IMR-90 (cell line): ENCODE measurements around the gene NAA11. TPM values are rescaled to one million over a fixed set of nuclear protein-coding genes. Genes with fewer than 3 reads are reported as not detected.

Experiments used
- ATAC-seq: fragments of 200-7000 bp; cut with Tn5 transposase; 2 replicates; pipeline ENCODE4 v1.9.1; 2020; ENCODE audit warnings: low read depth, mild to moderate bottlenecking, moderate library complexity
- BruUV-seq: library from RNA; stranded (reverse); fragments of 400-500 nt; replicated peaks from 2 replicates; lab custom pipeline; 2021; lab: Mats Ljungman, UMichigan
- CTCF ChIA-PET: fragments of 300-600 bp; formaldehyde crosslinking; extraction: SDS; loops from one replicate; lab custom pipeline; 2021; ENCODE audit warnings: antibody characterized with exemption; lab: Yijun Ruan, JAX
- POLR2A ChIA-PET: fragments of 300-600 bp; sonication (Branson Sonifier 250); formaldehyde crosslinking; loops from one replicate; lab custom pipeline; 2022; ENCODE audit warnings: antibody characterized with exemption; ENCODE audit not compliant: unreplicated experiment; lab: Charles Lee
- DNase-seq: peaks from one replicate; pipeline ENCODE4 v3.0.0; 2013
- H2AFZ ChIP-seq: replicated peaks from 2 replicates; pipeline ENCODE3; 2013; ENCODE audit warnings: low read length, mild to moderate bottlenecking; ENCODE audit not compliant: poor library complexity
- H2AK5ac ChIP-seq: 2 replicates; pipeline ENCODE4 v1.6.1; 2013; ENCODE audit warnings: low read depth, low read length, inconsistent platforms
- H2AK9ac ChIP-seq: replicated peaks from 2 replicates; pipeline ENCODE3; 2013; ENCODE audit warnings: mild to moderate bottlenecking, low read depth, low read length, moderate library complexity; ENCODE audit not compliant: poor library complexity
- H2BK120ac ChIP-seq: 2 replicates; pipeline ENCODE4 v1.6.1; 2013; ENCODE audit warnings: low read depth, low read length, inconsistent platforms
- H2BK15ac ChIP-seq: 3 replicates; pipeline ENCODE4 v1.6.1; 2013; ENCODE audit warnings: low read depth, low read length, inconsistent platforms
- H2BK20ac ChIP-seq: 2 replicates; pipeline ENCODE4 v1.6.1; 2013; ENCODE audit warnings: low read depth, mild to moderate bottlenecking, inconsistent platforms, low read length, moderate library complexity
- H2BK5ac ChIP-seq: 2 replicates; pipeline ENCODE4 v1.6.1; 2013; ENCODE audit warnings: mild to moderate bottlenecking, low read depth, low read length, inconsistent platforms; ENCODE audit not compliant: poor library complexity, severe bottlenecking
- H3K14ac ChIP-seq: replicated peaks from 2 replicates; pipeline ENCODE4 v1.6.1; 2013; ENCODE audit warnings: low read depth, low read length, inconsistent platforms
- H3K18ac ChIP-seq: 2 replicates; pipeline ENCODE4 v1.6.1; 2013; ENCODE audit warnings: low read depth, low read length, control low read depth
- H3K23ac ChIP-seq: 2 replicates; pipeline ENCODE4 v1.6.1; 2013; ENCODE audit warnings: low read depth, low read length, inconsistent platforms
- H3K27ac ChIP-seq: 2 replicates; pipeline ENCODE4 v1.5.1; 2013; ENCODE audit warnings: mild to moderate bottlenecking, control low read depth, low read length; ENCODE audit not compliant: insufficient read depth
- H3K27me3 ChIP-seq: 2 replicates; pipeline ENCODE4 v1.6.1; 2013; ENCODE audit warnings: low read length; ENCODE audit not compliant: control insufficient read depth, insufficient read depth
- H3K36me3 ChIP-seq: 2 replicates; pipeline ENCODE4 v1.6.1; 2013; ENCODE audit warnings: low read length, mixed read lengths; ENCODE audit not compliant: control insufficient read depth, insufficient read depth
- H3K4ac ChIP-seq: 2 replicates; pipeline ENCODE4 v1.6.1; 2013; ENCODE audit warnings: low read depth, low read length, inconsistent platforms
- H3K4me1 ChIP-seq: 2 replicates; pipeline ENCODE4 v1.6.1; 2013; ENCODE audit warnings: low read length, mixed read lengths; ENCODE audit not compliant: control insufficient read depth, insufficient read depth
- H3K4me2 ChIP-seq: 2 replicates; pipeline ENCODE4 v1.6.1; 2013; ENCODE audit warnings: low read depth, mild to moderate bottlenecking, control low read depth, low read length, moderate library complexity
- H3K4me3 ChIP-seq: 2 replicates; pipeline ENCODE4 v1.5.1; 2013; ENCODE audit warnings: low read depth, mild to moderate bottlenecking, control low read depth, low read length, moderate library complexity; ENCODE audit not compliant: insufficient read depth
- H3K56ac ChIP-seq: 2 replicates; pipeline ENCODE4 v1.6.1; 2013; ENCODE audit warnings: low read length, inconsistent platforms; ENCODE audit not compliant: insufficient read depth; ENCODE audit errors: extremely low read depth
- H3K79me1 ChIP-seq, 2 experiments: 2 replicates each; pipeline ENCODE4 v1.6.1; 2013; ENCODE audit warnings: low read length in 2 of 2, inconsistent platforms in 1 of 2, low read depth in 1 of 2
- H3K9ac ChIP-seq: 2 replicates; pipeline ENCODE4 v1.6.1; 2013; ENCODE audit warnings: low read depth, low read length, control low read depth
- H3K9me1 ChIP-seq: 2 replicates; pipeline ENCODE4 v1.6.1; 2013; ENCODE audit warnings: low read length, inconsistent platforms; ENCODE audit not compliant: insufficient read depth
- H3K9me3 ChIP-seq: 2 replicates; pipeline ENCODE4 v1.6.1; 2013; ENCODE audit warnings: low read length; ENCODE audit not compliant: control insufficient read depth, insufficient read depth
- H4K20me1 ChIP-seq: 2 replicates; pipeline ENCODE4 v1.6.1; 2013; ENCODE audit warnings: low read length, inconsistent platforms; ENCODE audit not compliant: insufficient read depth
- H4K5ac ChIP-seq: 2 replicates; pipeline ENCODE4 v1.6.1; 2013; ENCODE audit warnings: mild to moderate bottlenecking, low read depth, low read length, control low read depth
- H4K8ac ChIP-seq, 2 experiments: 2 replicates each; pipeline ENCODE4 v1.6.1; 2013; ENCODE audit warnings: low read depth in 2 of 2, low read length in 2 of 2, control low read depth in 1 of 2, inconsistent platforms in 1 of 2
- H4K91ac ChIP-seq: 2 replicates; pipeline ENCODE4 v1.6.1; 2013; ENCODE audit warnings: low read depth, low read length, inconsistent platforms; ENCODE audit not compliant: insufficient read depth
- BHLHE40 ChIP-seq: fragments of 150-350 bp; IDR thresholded peaks from 2 replicates; pipeline ENCODE4 v1.6.1; 2016; ENCODE audit warnings: mild to moderate bottlenecking, low read depth, low read length
- CEBPB ChIP-seq: IDR thresholded peaks from 2 replicates; pipeline ENCODE4 v1.6.1; 2012; ENCODE audit warnings: low read depth, low read length, improper control_type of control experiment
- CHD1 ChIP-seq: IDR thresholded peaks from 2 replicates; pipeline ENCODE4 v1.6.1; 2012; ENCODE audit warnings: low read depth, low read length, improper control_type of control experiment
- FOS ChIP-seq: fragments of 150-350 bp; IDR thresholded peaks from 2 replicates; pipeline ENCODE4 v1.6.1; 2016; ENCODE audit warnings: low read depth, low read length
- MAFK ChIP-seq: IDR thresholded peaks from 2 replicates; pipeline ENCODE4 v1.6.1; 2012; ENCODE audit warnings: low read depth, low read length, improper control_type of control experiment
- MAZ ChIP-seq: IDR thresholded peaks from 2 replicates; pipeline ENCODE4 v1.6.1; 2012; ENCODE audit warnings: low read depth, mild to moderate bottlenecking, low read length, improper control_type of control experiment, moderate library complexity, borderline replicate concordance
- MXI1 ChIP-seq: IDR thresholded peaks from 2 replicates; pipeline ENCODE4 v1.6.1; 2012; ENCODE audit warnings: low read depth, mild to moderate bottlenecking, low read length, moderate library complexity, borderline replicate concordance
- NFE2L2 ChIP-seq: fragments of 150-350 bp; IDR thresholded peaks from 2 replicates; pipeline ENCODE4 v1.6.1; 2016; ENCODE audit warnings: low read depth, mild to moderate bottlenecking, low read length
- POLR2A ChIP-seq: IDR thresholded peaks from 2 replicates; pipeline ENCODE4 v1.6.1; 2012; ENCODE audit warnings: mild to moderate bottlenecking, low read depth, low read length
- RAD21 ChIP-seq: IDR thresholded peaks from 2 replicates; pipeline ENCODE4 v1.6.1; 2012; ENCODE audit warnings: low read length, improper control_type of control experiment
- RCOR1 ChIP-seq: IDR thresholded peaks from 2 replicates; pipeline ENCODE4 v1.6.1; 2012; ENCODE audit warnings: mild to moderate bottlenecking, low read length, improper control_type of control experiment; ENCODE audit not compliant: insufficient replicate concordance
- RFX5 ChIP-seq: IDR thresholded peaks from 2 replicates; pipeline ENCODE4 v1.8.0; 2012; ENCODE audit warnings: low read depth, mild to moderate bottlenecking, low read length, moderate library complexity
- SMC3 ChIP-seq: fragments of 150-350 bp; IDR thresholded peaks from 2 replicates; pipeline ENCODE4 v1.6.1; 2016; ENCODE audit warnings: low read depth, mild to moderate bottlenecking, antibody characterized with exemption, low read length, moderate library complexity
- WGBS, 2 experiments: methylation state at CpG; one replicate each; pipeline versions ENCODE4 v1.1.5 to v1.1.7; 2013; ENCODE audit warnings: missing lambda C conversion rate in 2 of 2; ENCODE audit not compliant: insufficient read length in 1 of 2; ENCODE audit errors: extremely low coverage in 2 of 2; 5-methylcytosine and 5-hydroxymethylcytosine counted together
- dilution Hi-C: fragments of 300-500 bp; cut with HindIII; formaldehyde crosslinking; loops from one replicate; pipeline ENCODE4 v1.14.3; 2018; ENCODE audit warnings: low sequenced_read_pairs; ENCODE audit not compliant: unreplicated experiment
- in situ Hi-C: fragments of 300-500 bp; cut with MboI; formaldehyde crosslinking; loops from 3 replicates; pipeline ENCODE4 v1.14.3; 2019; ENCODE audit warnings: low sequenced_read_pairs, inconsistent platforms, mixed read lengths
- intact Hi-C: fragments of 100-400 bp; cut with micrococcal nuclease; formaldehyde crosslinking; loops from 2 replicates; pipeline ENCODE4 v1.10.0; 2022
- polyA plus RNA-seq, 3 experiments: library from polyadenylated mRNA; depleted of rRNA; stranded (reverse); fragments of >200 nt; gene quantifications; 2 replicates each; pipeline ENCODE4 v1.2.3, GENCODE V29; 2012; ENCODE audit warnings: low replicate concordance in 1 of 3
- total RNA-seq: library from RNA; depleted of rRNA; stranded (reverse); fragments of >200 nt; gene quantifications from 2 replicates; pipeline ENCODE4 v1.2.3, GENCODE V29; 2012
- TF ChIP-seq, protein P1 (sequence below): fragments of 150-350 bp; IDR thresholded peaks from 2 replicates; pipeline ENCODE4 v1.6.1; 2016; ENCODE audit warnings: low read depth, mild to moderate bottlenecking, low read length, moderate library complexity, borderline replicate concordance
- TF ChIP-seq, protein P2 (sequence below): fragments of 150-350 bp; IDR thresholded peaks from 2 replicates; pipeline ENCODE4 v1.6.1; 2017; ENCODE audit warnings: mild to moderate bottlenecking, antibody characterized with exemption, low read length, low read depth
- TF ChIP-seq, protein P3 (sequence below): conservative IDR thresholded peaks from 2 replicates; pipeline ENCODE4 v1.5.1; 2012; ENCODE audit warnings: mild to moderate bottlenecking, low read depth, low read length, improper control_type of control experiment

Gene NAA11
- total and polyA plus RNA-seq, 2 of the 4 experiments (the other 2 are of a cell fraction): not detected

DNA sequence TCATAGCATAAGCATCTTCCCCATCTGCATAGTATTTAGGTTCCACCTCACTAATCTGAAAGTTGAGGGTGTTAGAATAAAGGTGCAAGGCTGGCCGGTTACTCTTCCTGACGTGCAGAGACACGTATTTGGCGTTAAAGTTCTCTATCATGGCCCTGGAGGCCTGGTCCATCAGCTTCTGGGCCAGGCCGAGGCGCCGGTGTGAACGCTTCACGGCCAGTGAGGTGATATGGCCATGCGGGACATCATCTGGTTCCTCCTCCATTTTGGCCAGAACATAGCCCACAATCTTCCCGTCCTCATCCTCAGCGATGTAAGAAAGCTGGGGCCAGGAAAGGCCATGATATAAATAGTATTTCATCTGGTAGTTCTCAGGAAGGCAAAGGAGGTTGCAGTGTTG, 425 bp downstream of the NAA11 start:
- in situ Hi-C loops: no loop called here
- H3K18ac ChIP-seq: no peak overlapping the region

More for the DNA sequence above, 425 bp downstream of the NAA11 start:
- H3K14ac ChIP-seq: no peak overlapping the region
- no peaks in the 10 kb centered on the region for H3K27me3 ChIP-seq
- BruUV-seq: no TSS peak
- no peak for TF ChIP-seq MAFK
- no peak for TF ChIP-seq RCOR1
- no peak for TF ChIP-seq CEBPB
- TF ChIP-seq MAZ: no peak
- no peak for TF ChIP-seq FOS
- TF ChIP-seq BHLHE40: no peak
- TF ChIP-seq RFX5: no peak
- no peak for TF ChIP-seq SMC3
- no peak for TF ChIP-seq POLR2A
- no peak for TF ChIP-seq MXI1
- no peak for TF ChIP-seq RAD21
- no peak for TF ChIP-seq CHD1
- TF ChIP-seq NFE2L2: no peak
- TF ChIP-seq, protein P1, sequence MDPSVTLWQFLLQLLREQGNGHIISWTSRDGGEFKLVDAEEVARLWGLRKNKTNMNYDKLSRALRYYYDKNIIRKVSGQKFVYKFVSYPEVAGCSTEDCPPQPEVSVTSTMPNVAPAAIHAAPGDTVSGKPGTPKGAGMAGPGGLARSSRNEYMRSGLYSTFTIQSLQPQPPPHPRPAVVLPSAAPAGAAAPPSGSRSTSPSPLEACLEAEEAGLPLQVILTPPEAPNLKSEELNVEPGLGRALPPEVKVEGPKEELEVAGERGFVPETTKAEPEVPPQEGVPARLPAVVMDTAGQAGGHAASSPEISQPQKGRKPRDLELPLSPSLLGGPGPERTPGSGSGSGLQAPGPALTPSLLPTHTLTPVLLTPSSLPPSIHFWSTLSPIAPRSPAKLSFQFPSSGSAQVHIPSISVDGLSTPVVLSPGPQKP: no peak
- TF ChIP-seq, protein P2, sequence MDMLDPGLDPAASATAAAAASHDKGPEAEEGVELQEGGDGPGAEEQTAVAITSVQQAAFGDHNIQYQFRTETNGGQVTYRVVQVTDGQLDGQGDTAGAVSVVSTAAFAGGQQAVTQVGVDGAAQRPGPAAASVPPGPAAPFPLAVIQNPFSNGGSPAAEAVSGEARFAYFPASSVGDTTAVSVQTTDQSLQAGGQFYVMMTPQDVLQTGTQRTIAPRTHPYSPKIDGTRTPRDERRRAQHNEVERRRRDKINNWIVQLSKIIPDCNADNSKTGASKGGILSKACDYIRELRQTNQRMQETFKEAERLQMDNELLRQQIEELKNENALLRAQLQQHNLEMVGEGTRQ: no peak
- TF ChIP-seq, protein P3, sequence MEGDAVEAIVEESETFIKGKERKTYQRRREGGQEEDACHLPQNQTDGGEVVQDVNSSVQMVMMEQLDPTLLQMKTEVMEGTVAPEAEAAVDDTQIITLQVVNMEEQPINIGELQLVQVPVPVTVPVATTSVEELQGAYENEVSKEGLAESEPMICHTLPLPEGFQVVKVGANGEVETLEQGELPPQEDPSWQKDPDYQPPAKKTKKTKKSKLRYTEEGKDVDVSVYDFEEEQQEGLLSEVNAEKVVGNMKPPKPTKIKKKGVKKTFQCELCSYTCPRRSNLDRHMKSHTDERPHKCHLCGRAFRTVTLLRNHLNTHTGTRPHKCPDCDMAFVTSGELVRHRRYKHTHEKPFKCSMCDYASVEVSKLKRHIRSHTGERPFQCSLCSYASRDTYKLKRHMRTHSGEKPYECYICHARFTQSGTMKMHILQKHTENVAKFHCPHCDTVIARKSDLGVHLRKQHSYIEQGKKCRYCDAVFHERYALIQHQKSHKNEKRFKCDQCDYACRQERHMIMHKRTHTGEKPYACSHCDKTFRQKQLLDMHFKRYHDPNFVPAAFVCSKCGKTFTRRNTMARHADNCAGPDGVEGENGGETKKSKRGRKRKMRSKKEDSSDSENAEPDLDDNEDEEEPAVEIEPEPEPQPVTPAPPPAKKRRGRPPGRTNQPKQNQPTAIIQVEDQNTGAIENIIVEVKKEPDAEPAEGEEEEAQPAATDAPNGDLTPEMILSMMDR: no peak
- H3K23ac ChIP-seq: no peak overlapping the region
- no peak overlapping the region for H3K4me2 ChIP-seq
- no peak overlapping the region for H3K9ac ChIP-seq
- no peak overlapping the region for H3K27ac ChIP-seq
- no peaks in the 10 kb centered on the region for H3K9me1 ChIP-seq
- intact Hi-C loops: no loop called here
- H4K20me1 ChIP-seq: no peaks in the 10 kb centered on the region
- WGBS, 2 experiments: no CpG with 5 or more reads among the region's 12 CpGs
- no peak for DNase-seq
- H2AFZ ChIP-seq: no peak overlapping the region
- no peak overlapping the region for H2AK5ac ChIP-seq
- H2AK9ac ChIP-seq: no peak overlapping the region
- H2BK15ac ChIP-seq: no peak overlapping the region
- no peak overlapping the region for H4K8ac ChIP-seq
- H3K4ac ChIP-seq: no peak overlapping the region
- H3K36me3 ChIP-seq: no peaks in the 10 kb centered on the region
- H2BK120ac ChIP-seq: no peak overlapping the region
- ChIA-PET POLR2A (no interaction called here), CTCF (no interaction called here)
- no peaks in the 10 kb centered on the region for H3K79me1 ChIP-seq
- ATAC-seq: no peak
- H3K56ac ChIP-seq: no peak overlapping the region
- no peak overlapping the region for H4K5ac ChIP-seq
- no peak overlapping the region for H2BK20ac ChIP-seq
- H4K91ac ChIP-seq: no peak overlapping the region
- dilution Hi-C loops: no loop called here
- H3K4me3 ChIP-seq: no peak overlapping the region
- H2BK5ac ChIP-seq: no peak overlapping the region
- H3K4me1 ChIP-seq: no peaks in the 10 kb centered on the region
- H3K9me3 ChIP-seq: no peaks in the 10 kb centered on the region
